SIG-M5 (cell line): Measurements from ENCODE around the gene ARTN.

Experiments used
- DNase-seq: peaks from one replicate; lab custom pipeline; 2025; lab: John Stamatoyannopoulos, UW

The ARTN gene

DNA sequence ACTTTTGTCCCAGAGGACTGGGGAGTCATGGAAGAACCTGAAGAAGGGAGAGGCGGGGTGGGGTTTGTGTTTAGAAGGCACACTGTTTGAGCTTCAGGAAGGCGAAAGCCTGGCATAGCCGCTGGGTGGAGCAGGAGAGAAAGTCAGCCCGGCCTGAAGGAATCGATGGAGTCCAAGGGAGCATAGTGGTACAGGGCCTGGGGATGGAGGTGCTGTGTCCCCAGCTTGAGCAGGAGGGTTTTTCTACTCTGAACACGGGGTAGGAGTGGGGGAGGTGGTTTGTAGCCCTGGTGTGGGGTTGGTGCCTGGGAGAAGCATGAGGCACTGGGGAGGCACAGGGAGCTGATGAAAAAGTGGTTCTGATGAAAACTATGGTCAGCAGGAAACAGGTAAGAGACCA, 53.1 kb downstream of the ARTN start:
- no peak for DNase-seq
